Umbilical cord (tissue), 2 donors: ENCODE measurements around the gene CNTNAP3B. TPM values are rescaled to one million over a fixed set of nuclear protein-coding genes. Genes with fewer than 3 reads are reported as not detected.
"Not testable (repeated sequence)": the region's sequence is repeated elsewhere in the genome, so short reads cannot be mapped to it uniquely, and the experiment has no call there.

ENCODE experiments used
- DNase-seq: peaks from one replicate; pipeline ENCODE4 v3.0.0-alpha.2; 2015; ENCODE audit warnings: low spot score
- total RNA-seq: library from RNA; depleted of rRNA; stranded (reverse); fragments of >200 nt; gene quantifications from one replicate; pipeline ENCODE4 v1.2.3, GENCODE V29; 2014; ENCODE audit warnings: low replicate concordance; ENCODE audit not compliant: insufficient read depth

Gene CNTNAP3B
- total RNA-seq, 1 donor from 2014 or later, result 81.6 TPM

DNA sequence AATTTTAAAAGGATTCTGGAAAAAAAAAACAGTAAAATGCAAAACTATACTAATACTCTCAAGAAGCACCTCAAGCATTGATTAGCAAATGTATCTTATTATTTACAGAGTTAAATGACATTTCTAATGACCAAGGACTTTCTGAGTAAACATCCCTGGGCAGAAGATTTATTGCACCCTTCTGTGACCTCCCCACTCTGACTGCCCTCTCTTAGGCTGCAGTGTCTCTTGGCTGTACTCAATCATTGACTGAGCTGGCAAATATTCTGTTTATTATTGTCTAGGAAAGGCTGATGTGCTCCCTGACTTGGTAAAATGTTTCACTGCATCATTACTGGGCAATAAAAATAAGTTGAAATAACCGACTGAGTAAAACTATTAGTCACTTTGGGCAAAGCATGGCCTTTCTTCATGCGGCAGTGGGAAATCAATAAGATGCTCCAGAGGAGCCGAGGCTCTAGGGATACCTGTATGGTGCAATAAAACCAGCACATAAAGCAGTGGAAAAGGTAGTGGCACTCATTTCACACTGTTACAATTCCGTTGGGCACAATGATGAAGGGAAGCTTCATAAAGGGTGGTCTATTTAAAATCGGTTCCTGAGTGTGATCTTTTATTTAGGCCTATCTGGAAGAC is 151.1 kb downstream of the CNTNAP3B start:
- not testable (repeated sequence) for DNase-seq

DNA sequence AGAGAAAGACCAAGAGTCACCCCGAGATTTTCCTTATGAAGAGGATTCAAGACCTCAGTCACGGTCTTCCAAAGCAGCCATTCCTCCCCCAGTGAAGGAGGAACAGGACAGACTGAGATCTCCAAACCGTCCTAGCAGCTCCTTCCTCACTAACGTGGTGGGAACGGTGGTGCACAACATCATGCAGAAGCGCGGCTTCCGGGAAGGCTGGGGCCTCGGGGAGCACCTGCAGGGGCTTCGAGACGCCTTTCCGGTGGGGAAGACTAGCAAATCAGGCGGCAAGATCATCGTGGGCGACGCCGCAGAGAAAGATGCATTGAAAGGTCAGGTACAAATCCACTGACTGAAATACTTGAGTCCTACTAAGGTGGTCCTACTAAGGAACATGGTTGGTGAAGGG is 154.3 kb downstream of the CNTNAP3B start:
- not testable (repeated sequence) for DNase-seq

DNA sequence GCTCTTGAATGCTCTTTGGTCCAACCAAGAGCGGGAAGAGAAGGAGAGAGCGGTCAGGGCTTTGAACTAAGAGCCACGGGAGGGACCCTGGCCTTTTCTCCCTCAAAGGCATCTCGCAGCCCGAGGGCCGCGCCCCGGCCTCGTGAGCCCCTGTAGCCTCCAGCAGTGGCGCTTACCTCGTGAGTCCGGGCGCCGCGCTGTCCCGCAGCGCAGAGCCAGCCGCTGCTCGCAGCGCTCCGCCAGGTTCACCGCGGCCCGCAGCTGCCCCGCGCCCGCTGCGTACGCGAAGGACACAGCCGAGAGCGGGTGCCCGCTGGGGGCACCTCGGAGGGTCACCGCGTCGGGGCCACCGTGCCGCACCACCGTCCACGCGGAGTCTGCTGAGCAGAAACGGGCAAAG is 176.2 kb downstream of the CNTNAP3B start:
- not testable (repeated sequence) for DNase-seq

DNA sequence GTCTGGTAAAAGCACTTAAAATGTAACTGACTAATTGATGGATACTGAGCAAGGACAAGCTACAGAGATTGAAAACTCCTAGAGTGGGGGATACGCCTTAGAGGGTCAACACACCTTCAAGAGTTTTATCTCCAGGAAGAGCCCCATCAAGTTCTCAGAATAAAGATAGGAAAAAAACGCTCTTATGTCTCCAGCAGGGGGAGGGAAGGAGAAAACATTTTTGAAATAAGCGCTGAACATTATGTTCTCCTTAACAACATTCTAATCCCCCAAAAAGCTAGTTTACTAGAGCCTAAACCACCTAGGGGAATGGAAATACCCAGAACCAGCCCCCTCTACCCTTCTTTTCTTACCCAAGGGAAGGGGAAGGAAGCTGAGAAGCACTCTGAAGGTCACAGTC is 187.5 kb downstream of the CNTNAP3B start:
- DNase-seq, result not testable (repeated sequence)

DNA sequence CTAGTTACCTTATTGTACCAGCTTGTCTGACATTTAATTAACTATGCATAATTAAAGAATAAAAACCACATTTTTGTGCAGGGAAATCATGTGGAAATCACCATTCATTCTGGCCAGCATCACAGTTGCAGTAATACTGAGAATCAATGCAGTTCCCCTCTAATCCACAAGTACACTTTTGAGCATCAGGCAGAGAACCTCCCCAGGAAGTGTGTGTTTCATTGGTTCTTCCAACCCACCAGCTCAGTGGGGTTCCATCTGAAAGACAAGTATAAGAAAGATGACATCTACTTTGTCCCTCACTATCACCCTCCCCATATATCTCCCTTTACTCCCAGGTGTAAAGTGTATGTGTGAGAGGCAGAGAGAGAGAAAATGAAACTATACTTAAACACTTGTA is 191.1 kb downstream of the CNTNAP3B start:
- not testable (repeated sequence) for DNase-seq

DNA sequence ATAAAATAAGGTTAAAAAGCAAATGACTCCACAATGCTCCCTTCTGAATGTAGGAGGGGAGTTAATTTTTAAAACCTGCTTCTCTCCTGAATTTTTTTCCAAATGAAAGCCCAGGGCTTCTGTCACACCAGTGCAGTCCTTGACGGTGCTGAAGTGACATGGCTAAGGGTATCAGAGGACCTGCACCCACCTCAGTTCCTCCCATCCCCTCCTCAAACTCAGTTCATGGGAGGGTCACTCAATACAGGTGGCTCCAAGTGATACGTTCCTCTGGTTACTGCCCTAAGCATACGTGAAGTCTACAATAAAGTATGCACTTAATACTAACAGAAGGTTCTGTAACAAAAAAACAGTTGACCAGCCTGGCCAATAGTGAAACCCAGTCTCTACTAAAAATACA is 193.5 kb downstream of the CNTNAP3B start:
- not testable (repeated sequence) for DNase-seq

DNA sequence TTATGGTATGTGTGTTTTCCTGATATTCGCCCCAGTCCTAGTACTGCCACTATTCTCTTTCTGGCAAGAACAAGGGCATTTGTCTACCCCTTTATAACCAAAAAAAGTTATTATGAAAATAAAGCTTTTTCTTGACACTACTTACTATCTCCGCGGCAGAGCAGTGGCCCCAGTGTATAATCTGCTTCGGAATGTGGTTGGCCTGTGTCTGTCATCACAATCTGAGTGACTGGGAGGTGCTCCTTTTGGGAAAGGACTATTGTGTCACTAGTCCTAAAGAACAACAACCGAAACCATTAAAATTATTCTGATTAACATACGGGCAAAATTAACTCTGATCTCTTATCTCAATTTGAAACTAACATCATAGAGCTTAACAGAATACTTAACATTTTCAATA is 200.1 kb downstream of the CNTNAP3B start:
- not testable (repeated sequence) for DNase-seq

DNA sequence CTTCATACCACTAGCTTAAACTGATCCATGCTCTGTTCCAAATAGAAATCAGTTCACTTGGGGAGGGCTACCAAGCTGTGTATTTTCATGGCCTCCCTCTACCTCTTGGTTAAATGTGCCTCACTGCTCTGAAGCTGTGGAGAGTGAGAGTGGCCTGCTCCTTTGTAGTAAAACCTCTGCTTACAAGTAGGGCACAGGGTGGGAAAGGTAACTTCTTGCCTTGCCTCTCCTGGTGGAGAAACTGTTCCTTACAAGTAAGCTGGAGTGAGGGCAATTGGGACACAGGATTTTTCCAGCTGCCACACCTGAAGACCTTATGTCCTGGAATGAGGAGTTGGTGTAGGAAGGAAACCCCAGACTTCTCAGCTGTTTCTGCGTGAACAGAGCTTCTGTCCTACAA is 211.9 kb downstream of the CNTNAP3B start:
- not testable (repeated sequence) for DNase-seq

DNA sequence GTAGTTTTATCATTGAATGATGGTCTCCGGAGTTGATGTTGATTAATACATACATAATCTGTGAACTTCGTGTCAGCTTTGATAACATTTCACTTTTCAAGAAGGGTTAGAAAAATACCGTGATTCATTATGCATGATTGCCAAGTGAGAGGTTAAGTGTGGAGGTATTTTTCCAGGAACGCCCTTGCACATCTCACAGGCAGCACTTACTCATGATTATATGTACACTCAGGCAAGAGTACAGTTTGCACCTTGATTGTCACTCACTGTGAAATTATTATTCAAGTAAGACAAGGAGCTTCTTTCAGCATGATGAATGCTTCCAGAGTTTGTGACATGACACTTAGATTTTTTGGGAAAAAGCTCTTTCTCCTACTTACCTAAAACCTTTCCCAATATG is 223.7 kb downstream of the CNTNAP3B start:
- not testable (repeated sequence) for DNase-seq

DNA sequence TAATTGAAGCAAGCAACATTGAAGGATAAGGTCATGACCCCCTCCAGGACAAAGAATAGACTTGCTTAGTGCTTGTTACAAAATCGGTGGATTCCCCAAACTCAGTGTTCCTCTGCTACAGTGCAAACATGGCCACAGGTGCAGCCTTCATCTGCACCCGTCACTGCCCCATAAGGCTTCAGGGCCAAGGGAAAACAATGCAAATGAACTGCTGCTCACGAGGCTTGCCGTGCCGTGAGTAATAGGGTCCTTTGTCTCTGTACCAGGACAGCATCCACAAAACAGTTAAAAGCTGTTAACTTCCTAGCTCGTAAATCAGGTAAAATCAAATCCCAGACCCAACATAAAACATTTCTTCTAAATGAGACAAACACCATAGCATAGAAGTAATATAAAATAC is 226.5 kb downstream of the CNTNAP3B start:
- not testable (repeated sequence) for DNase-seq

DNA sequence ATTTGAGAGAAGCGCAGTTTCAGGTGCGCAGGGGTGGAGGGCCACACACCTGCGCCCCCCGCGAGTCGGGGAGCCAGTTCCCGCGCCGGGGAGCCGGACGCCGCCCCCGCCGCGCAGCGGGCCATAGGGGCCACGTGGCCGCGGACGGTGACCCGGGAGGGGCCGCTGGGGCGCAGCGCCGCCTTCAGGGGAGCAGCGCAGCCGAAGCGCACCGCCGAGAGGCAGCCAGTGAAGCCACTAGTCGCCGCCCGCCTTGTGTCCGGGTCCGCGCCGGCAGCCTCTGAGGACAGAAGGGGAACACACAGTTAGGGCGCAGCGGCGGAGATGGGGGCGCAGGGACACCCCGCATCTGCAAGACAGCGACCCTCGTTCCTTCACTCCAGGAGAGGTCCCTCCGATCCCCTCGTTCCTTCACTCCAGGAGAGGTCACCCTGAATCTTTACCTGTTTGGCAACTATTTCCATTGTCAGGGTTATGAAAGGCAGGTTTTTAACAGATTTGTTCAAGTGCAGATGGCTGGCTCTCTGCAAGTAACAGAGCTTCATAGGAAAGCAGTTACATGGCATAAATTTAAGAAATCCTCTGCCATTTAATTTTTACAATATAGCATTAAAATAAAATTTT is 230.4 kb downstream of the CNTNAP3B start:
- DNase-seq, result not testable (repeated sequence)

DNA sequence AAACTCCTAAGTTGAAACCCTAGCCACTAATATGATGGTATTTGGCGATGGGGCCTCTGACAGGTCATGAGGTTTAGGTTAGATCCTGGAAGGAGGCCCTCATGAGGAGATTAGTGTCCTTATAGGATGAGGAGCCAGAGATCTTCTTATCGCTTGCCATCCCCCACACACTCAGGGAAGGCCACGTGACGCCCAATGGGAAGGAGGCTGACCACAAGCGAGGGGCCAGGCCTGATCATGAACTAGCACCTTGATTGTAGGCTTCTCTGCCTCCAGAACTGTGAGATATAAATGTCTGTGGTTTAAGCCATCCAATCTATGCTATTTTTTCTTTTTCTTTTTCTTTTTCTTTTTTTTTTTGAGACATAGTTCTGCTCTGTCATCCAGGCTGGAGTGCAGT is 254.7 kb downstream of the CNTNAP3B start:
- DNase-seq, result not testable (repeated sequence)

DNA sequence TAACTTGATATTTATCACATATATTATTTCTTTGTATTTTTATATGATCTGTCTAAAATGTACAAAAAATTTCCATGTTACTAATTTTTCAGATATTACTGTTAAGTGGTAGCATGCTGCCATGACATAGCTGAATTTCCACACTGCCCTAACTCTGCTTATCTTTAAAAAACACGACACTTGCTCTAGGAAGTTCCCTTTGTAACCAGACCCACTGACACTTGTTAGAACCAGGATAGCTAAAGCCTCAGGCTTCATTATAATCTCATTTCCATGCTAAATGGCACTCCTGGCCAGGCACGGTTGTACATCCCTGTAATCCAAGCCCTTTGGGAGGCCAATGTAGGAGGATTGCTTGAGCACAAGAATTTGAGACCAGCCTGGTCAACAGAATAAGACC is 273.8 kb downstream of the CNTNAP3B start:
- not testable (repeated sequence) for DNase-seq

DNA sequence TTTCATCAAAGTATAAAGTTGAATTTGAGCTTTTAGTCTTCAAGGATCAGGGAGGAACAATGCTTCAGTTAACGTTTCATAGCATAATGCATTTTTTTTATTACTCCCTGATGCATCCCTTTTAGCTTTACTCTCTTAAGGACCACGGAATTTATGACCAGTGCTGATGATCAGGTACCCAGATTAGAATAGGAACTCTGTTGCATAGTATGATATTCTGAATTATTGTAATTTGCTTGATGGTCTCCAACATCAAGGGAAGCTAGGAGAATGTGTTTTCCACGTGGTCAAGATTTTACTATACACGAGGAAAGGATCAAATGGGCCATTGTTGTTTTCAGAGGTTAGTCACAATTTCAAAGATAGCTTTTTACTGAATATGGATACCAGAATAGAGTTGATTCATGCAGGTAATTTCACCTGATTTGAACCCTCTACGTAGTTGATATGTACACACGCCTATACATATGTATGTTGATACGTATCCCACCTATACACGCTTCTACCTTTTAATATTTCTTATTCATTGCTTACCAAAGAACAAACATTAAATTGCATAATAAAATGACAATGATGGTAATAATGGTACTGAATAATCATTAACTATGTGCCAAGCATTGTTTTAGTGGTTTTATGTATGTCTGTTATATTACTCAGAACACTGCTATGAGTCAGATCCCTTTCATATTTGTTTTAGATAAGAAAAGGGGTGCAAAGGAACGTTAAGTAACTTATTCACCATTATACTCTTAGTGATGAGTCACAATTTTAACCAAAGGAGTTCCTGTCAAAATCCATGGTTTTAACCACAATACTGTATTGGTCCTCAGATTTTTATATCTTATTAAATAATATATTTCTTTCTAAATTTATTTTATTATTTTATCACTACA is 277.1 kb downstream of the CNTNAP3B start:
- DNase-seq, result not testable (repeated sequence)

DNA sequence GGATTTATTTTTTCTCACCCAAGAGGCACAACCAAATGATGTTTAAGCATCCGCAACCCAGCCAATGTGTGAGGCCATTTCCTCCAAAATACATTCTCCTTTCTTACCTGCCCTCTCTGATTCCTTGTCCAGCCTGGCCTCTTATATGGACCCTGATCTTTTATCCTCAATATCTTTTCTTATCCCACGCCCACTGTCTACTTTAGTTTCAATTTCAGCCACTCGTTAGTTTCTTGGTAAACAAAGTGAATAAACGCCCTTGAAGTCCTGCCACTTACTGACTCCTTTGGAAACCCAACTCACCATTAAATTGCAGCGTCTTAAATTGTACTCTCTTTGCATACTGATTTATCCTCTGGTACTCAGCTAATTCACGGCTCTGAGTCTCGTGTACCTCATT is 281.4 kb downstream of the CNTNAP3B start:
- not testable (repeated sequence) for DNase-seq

Other genes with a start within 250 kb of the CNTNAP3B start
- gene SPATA31A6, start 54.2 kb upstream of the CNTNAP3B start, total RNA-seq, result not detected